Measurements from ENCODE around the gene ACTG1.

The ACTG1 gene

GRCh38 chr17:81513753-81514488 lies 1.3 kb upstream of the ACTG1 start:
- peaks cover 5% of the 10 kb centered on the region for H3K27me3 ChIP-seq
- peak overlapping the region; percentile 96 for H3K9ac ChIP-seq
- peaks cover 33% of the 10 kb centered on the region for H3K36me3 ChIP-seq
- H3K4me2 ChIP-seq: peak overlapping the region; percentile 99
- H3K27ac ChIP-seq: peak overlapping the region; percentile 98
- peaks cover 61% of the 10 kb centered on the region for H4K20me1 ChIP-seq
- peaks cover 9% of the 10 kb centered on the region; the same call in 1 of the 2 replicates for H3K9me3 ChIP-seq
- H3K4me3 ChIP-seq: peak overlapping the region; percentile 97
- peaks cover 46% of the 10 kb centered on the region for H3K4me1 ChIP-seq
- no peak for TF ChIP-seq Cebpa-rat (IDR thresholded peaks at IDR 0.05)

- H3K36me3 ChIP-seq: peaks cover 39% of the 10 kb centered on the region
These were observed 763 bp upstream of the ACTG1 start for GRCh38 chr17:81513372-81513752.

GRCh38 chr17:81511804-81512561 lies 616 bp downstream of the ACTG1 start:
- Histone ChIP-seq H3K36me3 (peaks cover 40% of the 10 kb centered on the region), H3K4me1 (peaks cover 39% of the 10 kb centered on the region), H3K9ac (peak overlapping the region; percentile 96), H3K9me3 (peaks cover 9% of the 10 kb centered on the region; the same call in 1 of the 2 replicates), H3K27me3 (no peaks in the 10 kb centered on the region), H3K4me3 (peak overlapping the region; percentile 97), H3K27ac (peak overlapping the region; percentile 89), H3K4me2 (peak overlapping the region; percentile 97), H4K20me1 (peaks cover 69% of the 10 kb centered on the region)
- no peak for TF ChIP-seq Cebpa-rat (IDR thresholded peaks at IDR 0.05)

More at GRCh38 chr17:81513372-81513752, 763 bp upstream of the ACTG1 start:
- Histone ChIP-seq H3K4me3 (peak overlapping the region; percentile 97), H3K27ac (peak overlapping the region; percentile 98), H4K20me1 (peaks cover 61% of the 10 kb centered on the region), H3K4me2 (peak overlapping the region; percentile 99), H3K27me3 (no peaks in the 10 kb centered on the region; the same call in 1 of the 2 replicates), H3K4me1 (peaks cover 46% of the 10 kb centered on the region), H3K9me3 (peaks cover 9% of the 10 kb centered on the region; the same call in 1 of the 2 replicates), H3K9ac (peak overlapping the region; percentile 96)
- TF ChIP-seq Cebpa-rat (IDR thresholded peaks at IDR 0.05): no peak

GRCh38 chr17:81511554-81511803 lies 1.1 kb downstream of the ACTG1 start:
- H3K27me3 ChIP-seq: no peaks in the 10 kb centered on the region
- H3K4me2 ChIP-seq: peak overlapping the region; percentile 97
- H3K9ac ChIP-seq: peak overlapping the region; percentile 96
- peaks cover 9% of the 10 kb centered on the region; the same call in 1 of the 2 replicates for H3K9me3 ChIP-seq
- H3K36me3 ChIP-seq: peaks cover 40% of the 10 kb centered on the region
- peaks cover 70% of the 10 kb centered on the region for H4K20me1 ChIP-seq
- no peak for TF ChIP-seq Cebpa-rat (IDR thresholded peaks at IDR 0.05)
- peak overlapping the region; percentile 89 for H3K27ac ChIP-seq
- H3K4me3 ChIP-seq: peak overlapping the region; percentile 97
- H3K4me1 ChIP-seq: peaks cover 34% of the 10 kb centered on the region

- no peaks in the 10 kb centered on the region for H3K27me3 ChIP-seq
- H3K9me3 ChIP-seq: peaks cover 9% of the 10 kb centered on the region; the same call in 1 of the 2 replicates
- peaks cover 40% of the 10 kb centered on the region for H3K36me3 ChIP-seq
- peak overlapping the region; percentile 96 for H3K9ac ChIP-seq
- peaks cover 29% of the 10 kb centered on the region for H3K4me1 ChIP-seq
- H3K4me2 ChIP-seq: peak overlapping the region; percentile 97
- peak overlapping the region; percentile 89 for H3K27ac ChIP-seq
- no peak for TF ChIP-seq Cebpa-rat (IDR thresholded peaks at IDR 0.05)
- peaks cover 65% of the 10 kb centered on the region for H4K20me1 ChIP-seq
- H3K4me3 ChIP-seq: peak overlapping the region; percentile 97
These were observed 1.6 kb downstream of the ACTG1 start for GRCh38 chr17:81510785-81511553.

GRCh38 chr17:81509972-81510784 lies 2.4 kb downstream of the ACTG1 start:
- no peaks in the 10 kb centered on the region for H3K27me3 ChIP-seq
- peak overlapping the region; percentile 97 for H3K4me2 ChIP-seq
- no peak for TF ChIP-seq Cebpa-rat (IDR thresholded peaks at IDR 0.05)
- H3K4me3 ChIP-seq: peak overlapping the region; percentile 97
- peaks cover 22% of the 10 kb centered on the region for H3K4me1 ChIP-seq
- H3K27ac ChIP-seq: peak overlapping the region; percentile 89
- H3K9ac ChIP-seq: peak overlapping the region; percentile 96
- H3K36me3 ChIP-seq: peaks cover 40% of the 10 kb centered on the region
- peaks cover 9% of the 10 kb centered on the region; the same call in 1 of the 2 replicates for H3K9me3 ChIP-seq
- H4K20me1 ChIP-seq: peaks cover 58% of the 10 kb centered on the region

GRCh38 chr17:81509207-81509971 lies 3.2 kb downstream of the ACTG1 start:
- no peaks in the 10 kb centered on the region for H3K27me3 ChIP-seq
- H3K36me3 ChIP-seq: peaks cover 40% of the 10 kb centered on the region
- peaks cover 9% of the 10 kb centered on the region; the same call in 1 of the 2 replicates for H3K9me3 ChIP-seq
- peak overlapping the region; percentile 89; the same call in 1 of the 2 replicates for H3K27ac ChIP-seq
- H3K9ac ChIP-seq: peak overlapping the region; percentile 96
- no peak for TF ChIP-seq Cebpa-rat (IDR thresholded peaks at IDR 0.05)
- peaks cover 58% of the 10 kb centered on the region for H4K20me1 ChIP-seq
- H3K4me1 ChIP-seq: peaks cover 22% of the 10 kb centered on the region
- H3K4me3 ChIP-seq: peak overlapping the region; percentile 97
- H3K4me2 ChIP-seq: peak overlapping the region; percentile 97

GRCh38 chr17:81508639-81509206 lies 3.9 kb downstream of the ACTG1 start:
- Histone ChIP-seq H3K27me3 (no peaks in the 10 kb centered on the region), H3K9ac (peak overlapping the region; percentile 96; the same call in 1 of the 2 replicates), H3K9me3 (peaks cover 9% of the 10 kb centered on the region; the same call in 1 of the 2 replicates), H3K27ac (peak overlapping the region; percentile 89; the same call in 1 of the 2 replicates), H3K4me2 (peak overlapping the region; percentile 97), H4K20me1 (peaks cover 58% of the 10 kb centered on the region), H3K4me1 (peaks cover 22% of the 10 kb centered on the region), H3K36me3 (peaks cover 40% of the 10 kb centered on the region), H3K4me3 (peak overlapping the region; percentile 97)
- no peak for TF ChIP-seq Cebpa-rat (IDR thresholded peaks at IDR 0.05)

Data from BLaER1 (cell line).